Keratinocyte (primary cell): ENCODE data around the gene SDK2. TPM values are rescaled to one million over a fixed set of nuclear protein-coding genes. Genes with fewer than 3 reads are reported as not detected.

Source experiments
- DNase-seq: peaks from one replicate; pipeline ENCODE4 v3.0.0-alpha.2; 2011; ENCODE audit warnings: low read depth, missing footprints, low spot score
- FAIRE-seq: peaks from 2 replicates; lab custom pipeline; 2011; peaks lifted over from hg19 to GRCh38; lab: Jason Lieb, UNC
- H2AFZ ChIP-seq: 2 replicates; pipeline ENCODE4 v1.6.0; 2012; ENCODE audit warnings: low read length, control low read depth, inconsistent platforms; ENCODE audit not compliant: control insufficient read depth
- H3K27ac ChIP-seq: 2 replicates; pipeline ENCODE4 v1.5.1; 2011; ENCODE audit warnings: low read length; ENCODE audit not compliant: control insufficient read depth, insufficient read depth
- H3K27me3 ChIP-seq: 3 replicates; pipeline ENCODE4 v1.6.0; 2011; ENCODE audit warnings: low read length; ENCODE audit not compliant: control insufficient read depth, insufficient read depth; ENCODE audit errors: extremely low read depth
- H3K36me3 ChIP-seq, 2 experiments: 2 replicates in 1 of 2; 3 replicates in 1 of 2; pipeline ENCODE4 v1.5.1; 2011; ENCODE audit warnings: low read length in 2 of 2, mild to moderate bottlenecking in 1 of 2; ENCODE audit not compliant: control insufficient read depth in 2 of 2, insufficient read depth in 2 of 2; ENCODE audit errors: extremely low read depth in 1 of 2
- H3K4me1 ChIP-seq: 3 replicates; pipeline ENCODE4 v1.5.1; 2011; ENCODE audit warnings: low read length; ENCODE audit not compliant: control insufficient read depth, insufficient read depth; ENCODE audit errors: extremely low read depth
- H3K4me2 ChIP-seq: 3 replicates; pipeline ENCODE4 v1.6.0; 2011; ENCODE audit warnings: low read depth, low read length; ENCODE audit not compliant: control insufficient read depth, insufficient read depth; ENCODE audit errors: extremely low read depth
- H3K4me3 ChIP-seq, 3 experiments: fragments of 200-600 bp in 1 of 3; sonication (generic) in 1 of 3; 2 replicates in 2 of 3; 3 replicates in 1 of 3; pipeline ENCODE4 v1.5.1; 2011 to 2016; ENCODE audit warnings: low read length in 3 of 3, mild to moderate bottlenecking in 3 of 3, control low read depth in 2 of 3, inconsistent platforms in 1 of 3, low read depth in 1 of 3, mixed read lengths in 1 of 3, mixed run types in 1 of 3, moderate library complexity in 1 of 3; ENCODE audit not compliant: control insufficient read depth in 2 of 3, insufficient read depth in 2 of 3; ENCODE audit errors: extremely low read depth in 1 of 3
- H3K79me2 ChIP-seq: 2 replicates; pipeline ENCODE4 v1.6.0; 2012; ENCODE audit warnings: low read length; ENCODE audit not compliant: control insufficient read depth, insufficient read depth
- H3K9ac ChIP-seq: 3 replicates; pipeline ENCODE4 v1.6.0; 2011; ENCODE audit warnings: low read length; ENCODE audit not compliant: control insufficient read depth, insufficient read depth; ENCODE audit errors: extremely low read depth
- H3K9me1 ChIP-seq: 3 replicates; pipeline ENCODE4 v1.6.0; 2011; ENCODE audit warnings: low read length; ENCODE audit not compliant: control insufficient read depth, insufficient read depth; ENCODE audit errors: extremely low read depth
- H3K9me3 ChIP-seq: 2 replicates; pipeline ENCODE4 v1.5.1; 2012; ENCODE audit warnings: low read depth, low read length; ENCODE audit not compliant: control insufficient read depth
- H4K20me1 ChIP-seq: 3 replicates; pipeline ENCODE4 v1.6.0; 2011; ENCODE audit warnings: low read length; ENCODE audit not compliant: control insufficient read depth, insufficient read depth; ENCODE audit errors: extremely low read depth
- CTCF ChIP-seq, 3 experiments: IDR thresholded peaks in 1 of 3; conservative IDR thresholded peaks in 1 of 3; optimal IDR thresholded peaks in 1 of 3; 2 replicates in 2 of 3; 3 replicates in 1 of 3; pipeline versions ENCODE3 to v1.5.1; 2011; ENCODE audit warnings: low read length in 3 of 3, mild to moderate bottlenecking in 3 of 3, moderate library complexity in 2 of 3, control low read depth in 1 of 3, inconsistent platforms in 1 of 3; ENCODE audit not compliant: insufficient read depth in 2 of 3; ENCODE audit errors: extremely low read depth in 1 of 3
- EZH2 ChIP-seq: IDR thresholded peaks from one replicate; pipeline ENCODE4 v1.6.1; 2012; ENCODE audit warnings: inconsistent platforms, mild to moderate bottlenecking, low read length, moderate library complexity
- dilution Hi-C: fragments of 300-500 bp; cut with MboI; formaldehyde crosslinking; loops from one replicate; pipeline ENCODE4 v1.7.0; 2020; ENCODE audit warnings: low sequenced_read_pairs; ENCODE audit not compliant: extremely low pct_ligation_motif_present
- polyA plus RNA-seq, 5 experiments: library from polyadenylated mRNA; depleted of rRNA in 3 of 5; stranded (reverse) in 3 of 5; stranded (forward) in 1 of 5; unstranded in 1 of 5; fragments of >200 nt; gene quantifications; 1 replicate in 1 of 5; 2 replicates in 3 of 5; 3 replicates in 1 of 5; pipeline versions ENCODE4 v1.2.1 to v1.2.3, GENCODE V29; 2011 to 2012; ENCODE audit warnings: missing spikeins in 2 of 5, low read depth in 1 of 5, low replicate concordance in 1 of 5

SDK2 gene
- polyA plus RNA-seq, 1 donor (not counting 4 experiments of a cell fraction or from before 2014, with no cell fraction given), result 1.8 TPM

DNA sequence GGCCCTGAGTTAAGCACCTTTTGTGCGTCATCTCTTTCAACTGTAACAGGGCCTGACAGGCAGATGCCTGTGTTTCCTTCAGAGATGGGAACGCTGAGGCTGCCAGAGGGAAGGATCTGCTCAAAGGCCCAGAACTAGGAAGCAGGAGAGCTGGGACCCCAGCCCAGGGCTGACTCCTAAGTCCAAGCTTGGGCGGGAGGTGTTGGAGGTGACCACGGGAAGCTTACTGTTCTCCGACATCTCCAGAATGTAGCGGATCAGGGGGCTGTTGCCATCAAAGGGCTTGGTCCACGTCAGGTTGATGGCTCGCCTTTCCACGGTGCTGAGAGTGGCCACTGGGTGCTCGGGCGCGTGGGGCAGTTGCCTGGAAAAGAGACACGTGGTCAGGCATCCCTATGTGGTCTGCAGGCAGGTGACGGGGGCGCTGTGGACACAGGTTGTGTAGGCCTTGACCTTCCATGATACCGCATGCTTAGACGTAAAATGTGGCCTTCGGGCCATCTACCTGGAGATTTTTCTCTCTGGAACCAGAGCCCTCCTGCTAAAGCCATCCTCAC, 221.0 kb downstream of the SDK2 start:
- H3K36me3 ChIP-seq, result peaks cover 0 to 17% of the 10 kb centered on the region in 2 experiments
- peaks cover 5% of the 10 kb centered on the region for H3K4me1 ChIP-seq
- no peak overlapping the region for H2AFZ ChIP-seq
- no peak for FAIRE-seq
- no peaks in the 10 kb centered on the region for H3K27me3 ChIP-seq
- no peak overlapping the region for H3K27ac ChIP-seq
- no peak overlapping the region for H3K4me2 ChIP-seq
- H3K79me2 ChIP-seq, result no peaks in the 10 kb centered on the region
- DNase-seq, result no peak
- TF ChIP-seq EZH2, result no peak
- no peak for TF ChIP-seq CTCF (optimal IDR thresholded peaks at IDR 0.05 in 1 of 3, IDR thresholded peaks at IDR 0.05 in 1 of 3, conservative IDR thresholded peaks at IDR 0.05 in 1 of 3; ENCODE audit: extremely low read depth in 1 of 3, insufficient read depth in 2 of 3, low read length in 3 of 3)
- H4K20me1 ChIP-seq, result no peaks in the 10 kb centered on the region
- H3K9ac ChIP-seq, result no peak overlapping the region
- H3K9me3 ChIP-seq, result no peaks in the 10 kb centered on the region
- H3K4me3 ChIP-seq, result no peak overlapping the region
- dilution Hi-C loops, result no loop called here
- no peaks in the 10 kb centered on the region for H3K9me1 ChIP-seq

- Histone ChIP-seq H3K9me3 (no peaks in the 10 kb centered on the region), H3K36me3 (peaks cover 0 to 19% of the 10 kb centered on the region in 2 experiments), H3K79me2 (no peaks in the 10 kb centered on the region), H3K9me1 (no peaks in the 10 kb centered on the region), H3K27me3 (no peaks in the 10 kb centered on the region), H3K4me1 (peaks cover 5% of the 10 kb centered on the region), H3K4me2 (no peak overlapping the region), H3K9ac (no peak overlapping the region), H3K27ac (no peak overlapping the region), H3K4me3 (no peak overlapping the region), H2AFZ (no peak overlapping the region), H4K20me1 (no peaks in the 10 kb centered on the region)
- dilution Hi-C loops, result no loop called here
- FAIRE-seq (no peak), DNase-seq (no peak)
- TF ChIP-seq EZH2 (no peak), CTCF (optimal IDR thresholded peaks at IDR 0.05 in 1 of 3, IDR thresholded peaks at IDR 0.05 in 1 of 3, conservative IDR thresholded peaks at IDR 0.05 in 1 of 3; ENCODE audit: extremely low read depth in 1 of 3, insufficient read depth in 2 of 3, low read length in 3 of 3) (no peak)
Observed at GRCh38 chr17:73422121-73422520, 222.1 kb downstream of the SDK2 start.
